MM.1S (cell line): ENCODE results near the gene ZNF425.

Experiments
- DNase-seq: peaks from one replicate; pipeline ENCODE4 v3.0.0-alpha.2; 2015
- H2AFZ ChIP-seq: fragments of 300-600 bp; sonication (generic); 2 replicates; pipeline ENCODE4 v1.6.0; 2016; ENCODE audit warnings: antibody characterized with exemption, low read length
- H3F3A ChIP-seq: fragments of 300-600 bp; sonication (generic); 2 replicates; pipeline ENCODE4 v1.6.1; 2016; ENCODE audit warnings: mild to moderate bottlenecking, antibody characterized with exemption, low read length, moderate library complexity, mixed read lengths; ENCODE audit not compliant: insufficient read depth
- H3K27ac ChIP-seq: fragments of 300-600 bp; sonication (generic); 2 replicates; pipeline ENCODE4 v1.5.1; 2016; ENCODE audit warnings: mild to moderate bottlenecking, low read length
- H3K27me3 ChIP-seq: fragments of 300-600 bp; sonication (generic); replicated peaks from 2 replicates; pipeline ENCODE4 v1.6.0; 2016; ENCODE audit warnings: low read length; ENCODE audit not compliant: insufficient read depth
- H3K36me3 ChIP-seq: fragments of 300-600 bp; sonication (generic); replicated peaks from 2 replicates; pipeline ENCODE4 v1.6.1; 2016; ENCODE audit warnings: mild to moderate bottlenecking, low read length, mixed read lengths; ENCODE audit not compliant: insufficient read depth
- H3K4me1 ChIP-seq: fragments of 300-600 bp; sonication (generic); 2 replicates; pipeline ENCODE4 v1.6.1; 2016; ENCODE audit warnings: low read length, mixed read lengths
- H3K4me2 ChIP-seq: fragments of 300-600 bp; sonication (generic); 2 replicates; pipeline ENCODE4 v1.6.0; 2016; ENCODE audit warnings: low read depth, low read length
- H3K4me3 ChIP-seq: fragments of 300-600 bp; sonication (generic); 2 replicates; pipeline ENCODE4 v1.5.1; 2016; ENCODE audit warnings: low read length, mixed read lengths
- H3K79me2 ChIP-seq: fragments of 300-600 bp; sonication (generic); 2 replicates; pipeline ENCODE4 v1.6.1; 2016; ENCODE audit warnings: mixed run types, low read length, mixed read lengths
- H3K9ac ChIP-seq: fragments of 300-600 bp; sonication (generic); 2 replicates; pipeline ENCODE4 v1.6.1; 2016; ENCODE audit warnings: low read length, mixed read lengths
- H3K9me2 ChIP-seq: fragments of 300-600 bp; sonication (generic); replicated peaks from 2 replicates; pipeline ENCODE4 v1.6.1; 2016; ENCODE audit warnings: mild to moderate bottlenecking, low read length, mixed read lengths; ENCODE audit not compliant: insufficient read depth
- H3K9me3 ChIP-seq: fragments of 300-600 bp; sonication (generic); replicated peaks from 2 replicates; pipeline ENCODE4 v1.6.1; 2016; ENCODE audit warnings: mild to moderate bottlenecking, low read length, mixed read lengths; ENCODE audit not compliant: insufficient read depth
- H4K20me1 ChIP-seq: fragments of 300-600 bp; sonication (generic); 2 replicates; pipeline ENCODE4 v1.6.1; 2016; ENCODE audit warnings: mild to moderate bottlenecking, low read length, moderate library complexity, mixed read lengths; ENCODE audit not compliant: insufficient read depth
- EZH2 ChIP-seq: fragments of 300-600 bp; sonication (generic); optimal IDR thresholded peaks from 2 replicates; pipeline ENCODE3; 2017; ENCODE audit warnings: low read depth, mild to moderate bottlenecking, antibody characterized with exemption, low read length, mixed read lengths
- EZH2phosphoT487 ChIP-seq: fragments of 300-600 bp; sonication (generic); IDR thresholded peaks from 2 replicates; pipeline ENCODE4 v1.6.1; 2018; ENCODE audit warnings: antibody characterized with exemption, low read length
- TF ChIP-seq, protein P1 (sequence below): fragments of 300-600 bp; sonication (generic); IDR thresholded peaks from 2 replicates; pipeline ENCODE4 v1.5.1; 2016; ENCODE audit warnings: antibody characterized with exemption, low read length, mixed read lengths

Gene ZNF425

DNA sequence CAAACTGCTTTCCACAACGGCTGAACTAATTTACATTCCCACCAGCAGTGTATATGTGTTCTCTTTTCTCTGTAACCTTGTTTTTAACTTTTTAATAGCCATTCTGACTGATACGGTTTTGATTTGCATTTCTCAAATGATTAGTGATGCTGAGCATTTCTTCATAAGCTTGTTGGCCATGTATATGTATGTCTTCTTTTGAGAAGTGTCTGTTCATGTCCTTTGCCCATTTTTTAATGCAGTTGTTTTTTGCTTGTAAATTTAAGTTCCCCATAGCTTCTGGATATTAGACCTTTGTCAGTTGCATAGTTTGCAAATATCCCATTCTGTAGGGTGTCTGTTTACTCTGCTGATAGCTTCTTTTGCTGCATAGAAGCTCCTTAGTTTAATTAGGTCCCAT lies 41.7 kb downstream of the ZNF425 start:
- Histone ChIP-seq H3K9ac (no peak overlapping the region), H3K27me3 (no peaks in the 10 kb centered on the region), H3F3A (no peaks in the 10 kb centered on the region), H3K4me1 (no peaks in the 10 kb centered on the region), H3K27ac (no peak overlapping the region), H3K4me2 (no peak overlapping the region), H3K36me3 (no peaks in the 10 kb centered on the region), H4K20me1 (no peaks in the 10 kb centered on the region), H2AFZ (no peak overlapping the region), H3K9me3 (no peaks in the 10 kb centered on the region), H3K9me2 (no peaks in the 10 kb centered on the region), H3K79me2 (peaks cover 4% of the 10 kb centered on the region), H3K4me3 (no peak overlapping the region)
- TF ChIP-seq EZH2phosphoT487: no peak
- TF ChIP-seq, protein P1, sequence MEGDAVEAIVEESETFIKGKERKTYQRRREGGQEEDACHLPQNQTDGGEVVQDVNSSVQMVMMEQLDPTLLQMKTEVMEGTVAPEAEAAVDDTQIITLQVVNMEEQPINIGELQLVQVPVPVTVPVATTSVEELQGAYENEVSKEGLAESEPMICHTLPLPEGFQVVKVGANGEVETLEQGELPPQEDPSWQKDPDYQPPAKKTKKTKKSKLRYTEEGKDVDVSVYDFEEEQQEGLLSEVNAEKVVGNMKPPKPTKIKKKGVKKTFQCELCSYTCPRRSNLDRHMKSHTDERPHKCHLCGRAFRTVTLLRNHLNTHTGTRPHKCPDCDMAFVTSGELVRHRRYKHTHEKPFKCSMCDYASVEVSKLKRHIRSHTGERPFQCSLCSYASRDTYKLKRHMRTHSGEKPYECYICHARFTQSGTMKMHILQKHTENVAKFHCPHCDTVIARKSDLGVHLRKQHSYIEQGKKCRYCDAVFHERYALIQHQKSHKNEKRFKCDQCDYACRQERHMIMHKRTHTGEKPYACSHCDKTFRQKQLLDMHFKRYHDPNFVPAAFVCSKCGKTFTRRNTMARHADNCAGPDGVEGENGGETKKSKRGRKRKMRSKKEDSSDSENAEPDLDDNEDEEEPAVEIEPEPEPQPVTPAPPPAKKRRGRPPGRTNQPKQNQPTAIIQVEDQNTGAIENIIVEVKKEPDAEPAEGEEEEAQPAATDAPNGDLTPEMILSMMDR: no peak
- no peak for TF ChIP-seq EZH2
- DNase-seq: no peak

DNA sequence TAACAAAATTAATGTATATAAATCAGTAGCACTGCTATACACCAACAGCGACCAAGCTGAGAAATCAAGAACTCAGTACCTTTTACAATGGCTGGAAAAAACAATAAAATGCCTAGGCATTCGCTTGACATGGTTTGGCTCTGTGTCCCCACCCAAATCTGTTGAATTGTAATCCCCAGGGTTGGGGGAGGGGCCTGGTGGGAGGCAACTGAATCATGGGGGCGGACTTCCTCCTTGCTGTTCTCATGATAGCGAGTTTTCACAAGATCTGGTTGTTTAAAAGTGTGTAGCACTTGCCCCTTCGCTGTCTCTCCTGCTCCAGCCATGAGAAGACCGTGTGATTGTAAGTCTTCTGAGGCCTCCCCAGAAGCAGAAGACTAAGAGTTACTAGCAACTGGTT lies 44.2 kb downstream of the ZNF425 start:
- no peak overlapping the region for H3K4me2 ChIP-seq
- H4K20me1 ChIP-seq: no peaks in the 10 kb centered on the region
- H2AFZ ChIP-seq: no peak overlapping the region
- TF ChIP-seq, protein P1: no peak
- no peak for TF ChIP-seq EZH2phosphoT487
- TF ChIP-seq EZH2: no peak
- H3K27me3 ChIP-seq: no peaks in the 10 kb centered on the region
- H3K4me1 ChIP-seq: no peaks in the 10 kb centered on the region
- DNase-seq: no peak
- no peak overlapping the region for H3K9ac ChIP-seq
- no peaks in the 10 kb centered on the region for H3K9me2 ChIP-seq
- no peak overlapping the region for H3K4me3 ChIP-seq
- H3K27ac ChIP-seq: no peak overlapping the region
- H3F3A ChIP-seq: no peaks in the 10 kb centered on the region
- H3K9me3 ChIP-seq: no peaks in the 10 kb centered on the region
- no peaks in the 10 kb centered on the region for H3K79me2 ChIP-seq
- H3K36me3 ChIP-seq: no peaks in the 10 kb centered on the region

DNA sequence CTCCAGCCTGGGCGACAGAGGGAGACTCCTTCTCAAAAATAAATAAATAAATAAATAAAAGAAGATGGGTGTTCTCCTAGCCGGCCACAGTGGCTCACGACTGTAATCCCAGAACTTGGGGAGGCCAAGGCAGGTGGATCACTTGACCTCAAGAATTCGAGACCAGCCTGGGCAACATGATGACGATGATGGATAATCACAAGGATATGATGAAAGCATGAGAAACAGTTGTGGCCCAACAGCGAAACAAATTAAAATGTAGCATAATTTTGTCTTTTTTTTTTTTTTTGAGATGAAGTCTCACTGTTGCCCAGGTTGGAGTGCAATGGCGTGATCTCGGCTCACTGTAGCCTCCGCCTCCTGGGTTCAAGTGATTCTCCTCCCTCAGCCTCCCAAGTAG lies 48.5 kb downstream of the ZNF425 start:
- no peak for TF ChIP-seq EZH2phosphoT487
- no peak for TF ChIP-seq EZH2
- TF ChIP-seq, protein P1: no peak
- Histone ChIP-seq H3K4me1 (no peaks in the 10 kb centered on the region), H3K4me3 (no peak overlapping the region), H2AFZ (no peak overlapping the region), H3K36me3 (no peaks in the 10 kb centered on the region), H4K20me1 (no peaks in the 10 kb centered on the region), H3K27me3 (no peaks in the 10 kb centered on the region), H3K4me2 (no peak overlapping the region), H3K9me2 (no peaks in the 10 kb centered on the region), H3K9me3 (no peaks in the 10 kb centered on the region), H3K9ac (no peak overlapping the region), H3K79me2 (no peaks in the 10 kb centered on the region), H3K27ac (no peak overlapping the region), H3F3A (no peaks in the 10 kb centered on the region)
- no peak for DNase-seq
